Upper lobe of right lung (tissue), 1 donor: ENCODE data around the gene SLC17A2. TPM values are rescaled to one million over a fixed set of nuclear protein-coding genes. Genes with fewer than 3 reads are reported as not detected.

Source experiments
- ATAC-seq: fragments of 200-7000 bp; cut with Tn5 transposase; one replicate; pipeline ENCODE4 v1.9.1; 2020; ENCODE audit warnings: mild to moderate bottlenecking, moderate library complexity
- DNase-seq: peaks from one replicate; pipeline ENCODE4 v3.0.0-alpha.2; 2020
- H3K27ac ChIP-seq: fragments of 200-600 bp; one replicate; pipeline ENCODE4 v1.8.0; 2022
- H3K27me3 ChIP-seq: fragments of 200-600 bp; one replicate; pipeline ENCODE4 v1.8.0; 2022; ENCODE audit warnings: mild to moderate bottlenecking
- H3K36me3 ChIP-seq: fragments of 200-600 bp; one replicate; pipeline ENCODE4 v1.8.0; 2022
- H3K4me1 ChIP-seq: fragments of 200-600 bp; one replicate; pipeline ENCODE4 v1.8.0; 2022
- H3K4me3 ChIP-seq: fragments of 200-600 bp; one replicate; pipeline ENCODE4 v1.8.0; 2022; ENCODE audit warnings: mild to moderate bottlenecking
- H3K9me3 ChIP-seq: fragments of 200-600 bp; one replicate; pipeline ENCODE4 v1.8.0; 2022
- CTCF ChIP-seq: fragments of 200-600 bp; IDR thresholded peaks from one replicate; pipeline ENCODE4 v1.8.0; 2022; ENCODE audit warnings: antibody characterized with exemption
- intact Hi-C: fragments of 100-400 bp; cut with DNase I; formaldehyde crosslinking; loops from one replicate; pipeline ENCODE4 v1.11.0; 2022
- total RNA-seq: library from RNA; stranded (reverse); fragmentation: NEBNext Ultra II Directional; extraction: Animal tissue kit (Norgen Biotek cat#: 25700); gene quantifications from one replicate; pipeline ENCODE4 v1.2.1, GENCODE V29; 2021
- donor health status: DM: no; HTN: yes; CAD: no; lungs with severe emphysema.

Gene SLC17A2
- total RNA-seq, 1 donor from 2014 or later, result not detected

GRCh38 chr6:25866011-25866410 lies 64.5 kb downstream of the SLC17A2 start:
- no peak for DNase-seq

GRCh38 chr6:25863360-25863759 lies 67.1 kb downstream of the SLC17A2 start:
- no peak for DNase-seq
- Histone ChIP-seq H3K4me3 (no peak overlapping the region), H3K9me3 (no peaks in the 10 kb centered on the region), H3K4me1 (no peaks in the 10 kb centered on the region), H3K27me3 (no peaks in the 10 kb centered on the region), H3K27ac (no peak overlapping the region), H3K36me3 (no peaks in the 10 kb centered on the region)
- ATAC-seq, result no peak
- intact Hi-C loops, result no loop called here
- no peak for TF ChIP-seq CTCF

More at GRCh38 chr6:25866011-25866410, 64.5 kb downstream of the SLC17A2 start:
- Histone ChIP-seq H3K9me3 (no peaks in the 10 kb centered on the region), H3K27me3 (no peaks in the 10 kb centered on the region), H3K36me3 (no peaks in the 10 kb centered on the region), H3K4me3 (no peak overlapping the region), H3K4me1 (no peaks in the 10 kb centered on the region), H3K27ac (no peak overlapping the region)
- intact Hi-C loops, result no loop called here
- peak; percentile 69 for ATAC-seq
- TF ChIP-seq CTCF, result no peak

Other genes with a start within 250 kb of the SLC17A2 start
- gene SLC17A4, start 175.9 kb downstream of the SLC17A2 start, total RNA-seq, result not detected
- not detected for gene SLC17A1, start 98.6 kb downstream of the SLC17A2 start, total RNA-seq
- not detected for gene SLC17A3, start 56.4 kb downstream of the SLC17A2 start, total RNA-seq
- gene TRIM38, start 32.1 kb upstream of the SLC17A2 start, total RNA-seq, result 18.0 TPM
- 9.2 TPM for gene HFE, start 156.7 kb upstream of the SLC17A2 start, total RNA-seq